Neural cell (in vitro differentiated cells): Measurements from ENCODE around the gene GABRD. TPM values are rescaled to one million over a fixed set of nuclear protein-coding genes. Genes with fewer than 3 reads are reported as not detected.

Source experiments
- H2AFZ ChIP-seq: fragments of 200-600, 300-800 bp; sonication (generic), shearing (Covaris generic); 2 replicates; pipeline ENCODE4 v1.6.0; 2014; ENCODE audit warnings: low read depth, mild to moderate bottlenecking, antibody characterized with exemption, low read length, moderate library complexity
- H3F3A ChIP-seq: fragments of 200-600 bp; shearing (Covaris generic); 2 replicates; pipeline ENCODE4 v1.6.1; 2016; ENCODE audit warnings: mild to moderate bottlenecking, moderate library complexity, mixed read lengths, antibody characterized with exemption, low read length; ENCODE audit not compliant: insufficient read depth, poor library complexity, severe bottlenecking
- H3K27ac ChIP-seq: fragments of 200-600, 300-800 bp; sonication (generic), shearing (Covaris generic); 2 replicates; pipeline ENCODE4 v1.5.1; 2014; ENCODE audit warnings: mild to moderate bottlenecking, low read length, moderate library complexity
- H3K27me3 ChIP-seq: fragments of 300-800, 200-600 bp; sonication (generic), shearing (Covaris generic); 2 replicates; pipeline ENCODE4 v1.6.0; 2014; ENCODE audit warnings: mild to moderate bottlenecking, low read depth, low read length, moderate library complexity; ENCODE audit not compliant: insufficient read depth
- H3K36me3 ChIP-seq: fragments of 300-800, 200-600 bp; sonication (generic), shearing (Covaris generic); 2 replicates; pipeline ENCODE4 v1.5.1; 2014; ENCODE audit warnings: mild to moderate bottlenecking, antibody characterized with exemption, low read length, moderate library complexity; ENCODE audit not compliant: insufficient read depth
- H3K4me2 ChIP-seq: fragments of 300-800, 200-600 bp; sonication (generic), shearing (Covaris generic); 2 replicates; pipeline ENCODE4 v1.6.0; 2014; ENCODE audit warnings: mild to moderate bottlenecking, low read length
- H3K4me3 ChIP-seq: fragments of 300-800, 200-600 bp; sonication (generic), shearing (Covaris generic); 2 replicates; pipeline ENCODE4 v1.5.1; 2014; ENCODE audit warnings: mild to moderate bottlenecking, low read length, moderate library complexity
- H3K79me2 ChIP-seq: fragments of 200-600 bp; shearing (Covaris generic); replicated peaks from 2 replicates; pipeline ENCODE4 v1.6.0; 2014; ENCODE audit warnings: mild to moderate bottlenecking, low read length, moderate library complexity; ENCODE audit not compliant: insufficient read depth
- H3K9ac ChIP-seq: fragments of 300-800, 200-600 bp; sonication (generic), shearing (Covaris generic); 2 replicates; pipeline ENCODE4 v1.6.1; 2016; ENCODE audit warnings: mild to moderate bottlenecking, low read length, mixed read lengths
- H3K9me2 ChIP-seq: fragments of 200-600 bp; shearing (Covaris generic); 2 replicates; pipeline ENCODE4 v1.6.1; 2016; ENCODE audit warnings: mild to moderate bottlenecking, low read length, mixed read lengths; ENCODE audit not compliant: insufficient read depth
- H3K9me3 ChIP-seq: fragments of 200-600, 300-800 bp; sonication (generic), shearing (Covaris generic); 2 replicates; pipeline ENCODE4 v1.6.1; 2016; ENCODE audit warnings: mild to moderate bottlenecking, mixed run types, low read length, moderate library complexity, mixed read lengths
- H4K20me1 ChIP-seq: fragments of 200-600 bp; shearing (Covaris generic); 2 replicates; pipeline ENCODE4 v1.6.1; 2016; ENCODE audit warnings: mild to moderate bottlenecking, mixed run types; ENCODE audit not compliant: insufficient read depth
- CTCF ChIP-seq: fragments of 450-650 bp; IDR thresholded peaks from 2 replicates; pipeline ENCODE4 v1.5.1; 2014; ENCODE audit warnings: antibody characterized with exemption, mild to moderate bottlenecking, moderate library complexity; ENCODE audit not compliant: poor library complexity, severe bottlenecking
- EP300 ChIP-seq: fragments of 450-650 bp; conservative IDR thresholded peaks from 2 replicates; pipeline ENCODE4 v1.6.1; 2014; ENCODE audit warnings: antibody characterized with exemption, mild to moderate bottlenecking, moderate library complexity; ENCODE audit not compliant: poor library complexity, severe bottlenecking
- EZH2 ChIP-seq: fragments of 200-600, 300-800 bp; shearing (Covaris generic), sonication (generic); IDR thresholded peaks from 2 replicates; pipeline ENCODE4 v1.6.1; 2014; ENCODE audit warnings: antibody characterized with exemption, low read length, borderline replicate concordance, mild to moderate bottlenecking; ENCODE audit not compliant: insufficient read depth, poor library complexity, severe bottlenecking
- MXI1 ChIP-seq: fragments of 450-650 bp; conservative IDR thresholded peaks from 2 replicates; pipeline ENCODE4 v1.6.1; 2014; ENCODE audit warnings: antibody characterized with exemption, mild to moderate bottlenecking; ENCODE audit not compliant: poor library complexity, severe bottlenecking
- POLR2AphosphoS5 ChIP-seq: IDR thresholded peaks from 2 replicates; pipeline ENCODE4 v1.6.1; 2012
- RAD21 ChIP-seq: fragments of 450-650 bp; conservative IDR thresholded peaks from 2 replicates; pipeline ENCODE4 v1.6.1; 2014; ENCODE audit warnings: antibody characterized with exemption, mild to moderate bottlenecking, moderate library complexity
- REST ChIP-seq: IDR thresholded peaks from 2 replicates; pipeline ENCODE4 v1.6.1; 2012; ENCODE audit warnings: borderline replicate concordance
- SMC3 ChIP-seq: fragments of 450-650 bp; conservative IDR thresholded peaks from 2 replicates; pipeline ENCODE4 v1.6.1; 2014; ENCODE audit warnings: antibody characterized with exemption, mild to moderate bottlenecking, moderate library complexity; ENCODE audit not compliant: poor library complexity
- TAF1 ChIP-seq: IDR thresholded peaks from 2 replicates; pipeline ENCODE4 v1.6.1; 2012; ENCODE audit warnings: low read depth
- polyA plus RNA-seq: library from polyadenylated mRNA; depleted of rRNA; stranded (reverse); fragments of >200 nt; gene quantifications from 2 replicates; pipeline ENCODE4 v1.2.3, GENCODE V29; 2014

GABRD gene
- polyA plus RNA-seq, 1 donor from 2014 or later = 0.85 TPM

GRCh38 chr1:1979482-1980165, 39.5 kb upstream of the GABRD start:
- Histone ChIP-seq H2AFZ (no peak overlapping the region), H3K9ac (no peak overlapping the region), H3K9me3 (no peaks in the 10 kb centered on the region), H3K4me3 (no peak overlapping the region), H3K79me2 (no peaks in the 10 kb centered on the region), H3F3A (no peaks in the 10 kb centered on the region), H3K9me2 (no peaks in the 10 kb centered on the region), H3K36me3 (no peaks in the 10 kb centered on the region), H3K27me3 (no peaks in the 10 kb centered on the region), H3K27ac (no peak overlapping the region), H3K4me2 (no peak overlapping the region), H4K20me1 (no peaks in the 10 kb centered on the region)
- no peak for TF ChIP-seq POLR2AphosphoS5
- no peak for TF ChIP-seq TAF1
- no peak for TF ChIP-seq MXI1
- TF ChIP-seq REST = no peak
- TF ChIP-seq CTCF = no peak
- TF ChIP-seq RAD21 = no peak
- no peak for TF ChIP-seq EZH2
- TF ChIP-seq EP300 = no peak
- no peak for TF ChIP-seq SMC3

- TF ChIP-seq RAD21 (no peak), EP300 (no peak), POLR2AphosphoS5 (no peak), TAF1 (no peak)
- Histone ChIP-seq H3K79me2 (no peaks in the 10 kb centered on the region), H3K9me2 (no peaks in the 10 kb centered on the region), H3K4me2 (no peak overlapping the region), H3K9ac (no peak overlapping the region), H2AFZ (no peak overlapping the region), H3K36me3 (no peaks in the 10 kb centered on the region), H3F3A (no peaks in the 10 kb centered on the region), H3K9me3 (no peaks in the 10 kb centered on the region), H3K27me3 (no peaks in the 10 kb centered on the region), H3K27ac (no peak overlapping the region), H4K20me1 (no peaks in the 10 kb centered on the region), H3K4me3 (no peak overlapping the region)
Measured at GRCh38 chr1:1980467-1981141, 38.5 kb upstream of the GABRD start.
